WI38 (cell line): Measurements from ENCODE around the gene S100A4.

Experiments
- H3K4me3 ChIP-seq: 2 replicates; pipeline ENCODE4 v1.5.1; 2011; ENCODE audit warnings: low read depth, mild to moderate bottlenecking, control low read depth, low read length
- CTCF ChIP-seq: IDR thresholded peaks from 2 replicates; pipeline ENCODE4 v1.5.1; 2012; ENCODE audit warnings: low read depth, mild to moderate bottlenecking, control low read depth, low read length

Gene S100A4

GRCh38 chr1:153494976-153495535 is 50.5 kb downstream of the S100A4 start:
- H3K4me3 ChIP-seq = no peak overlapping the region
- TF ChIP-seq CTCF = peak; percentile 85
